SKM-1 (cell line): Measurements from ENCODE around the gene BMPR1B.
A peak's percentile ranks its signal among the peaks of the same experiment; 100 is the strongest.

Experiments
- DNase-seq: peaks from one replicate; lab custom pipeline; 2025; ENCODE audit not compliant: unreplicated experiment; lab: John Stamatoyannopoulos, UW

The BMPR1B gene

DNA sequence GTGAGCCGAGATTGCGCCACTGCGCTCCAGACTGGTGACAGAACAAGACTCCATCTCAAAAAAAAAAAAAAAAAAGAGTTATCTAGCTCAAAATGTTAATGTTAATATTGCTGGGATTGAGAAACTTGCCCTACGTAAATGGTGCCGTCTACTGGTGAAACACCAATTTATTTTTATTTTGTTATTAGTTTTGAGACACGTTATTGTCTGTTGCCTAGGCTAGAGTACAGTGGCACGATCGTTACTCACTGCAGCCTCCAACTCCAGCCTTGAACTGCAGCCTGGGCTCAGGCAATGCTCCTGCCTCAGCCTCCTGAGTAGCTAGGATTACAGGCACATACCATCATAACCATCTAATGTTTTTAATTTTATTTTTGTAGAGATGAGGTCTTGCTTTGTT lies 262.8 kb downstream of the BMPR1B start:
- no peak for DNase-seq

DNA sequence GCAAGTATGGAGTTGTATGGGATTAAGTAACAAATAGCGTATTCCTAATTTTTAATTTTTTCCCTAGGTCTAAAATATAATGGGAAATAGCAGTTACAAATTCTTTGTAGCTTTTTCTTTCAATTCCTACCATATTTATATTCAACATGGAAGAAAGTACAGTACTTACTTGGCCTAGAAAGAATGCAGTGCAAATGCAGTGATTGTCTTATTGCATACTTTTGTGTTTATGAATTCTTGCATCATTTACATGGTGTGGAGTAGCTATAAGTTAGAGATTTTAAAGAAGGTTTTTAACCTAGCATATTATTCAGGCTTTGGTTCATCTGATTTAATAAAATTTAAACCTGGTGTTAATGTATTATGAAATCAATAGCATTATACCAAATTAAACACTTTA lies 263.3 kb downstream of the BMPR1B start:
- DNase-seq = no peak

DNA sequence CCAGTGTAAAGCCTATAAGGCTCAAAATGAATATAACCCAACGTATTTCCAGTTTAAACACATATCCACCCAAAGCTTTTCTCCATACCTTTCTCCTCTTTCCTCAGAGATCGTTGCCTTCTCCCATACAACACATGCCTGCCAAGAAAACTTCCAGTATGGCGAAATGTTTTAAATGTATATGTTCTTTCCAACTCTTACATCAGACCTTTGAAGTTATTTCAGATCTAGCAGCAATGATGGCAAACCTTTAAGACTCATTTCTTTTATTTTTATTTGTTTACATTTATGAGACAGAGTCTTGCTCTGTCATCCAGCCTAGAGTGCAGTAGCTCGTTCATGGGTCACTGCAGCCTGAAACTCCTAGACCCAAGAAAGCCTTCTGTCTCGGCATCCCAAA lies 265.4 kb downstream of the BMPR1B start:
- no peak for DNase-seq

DNA sequence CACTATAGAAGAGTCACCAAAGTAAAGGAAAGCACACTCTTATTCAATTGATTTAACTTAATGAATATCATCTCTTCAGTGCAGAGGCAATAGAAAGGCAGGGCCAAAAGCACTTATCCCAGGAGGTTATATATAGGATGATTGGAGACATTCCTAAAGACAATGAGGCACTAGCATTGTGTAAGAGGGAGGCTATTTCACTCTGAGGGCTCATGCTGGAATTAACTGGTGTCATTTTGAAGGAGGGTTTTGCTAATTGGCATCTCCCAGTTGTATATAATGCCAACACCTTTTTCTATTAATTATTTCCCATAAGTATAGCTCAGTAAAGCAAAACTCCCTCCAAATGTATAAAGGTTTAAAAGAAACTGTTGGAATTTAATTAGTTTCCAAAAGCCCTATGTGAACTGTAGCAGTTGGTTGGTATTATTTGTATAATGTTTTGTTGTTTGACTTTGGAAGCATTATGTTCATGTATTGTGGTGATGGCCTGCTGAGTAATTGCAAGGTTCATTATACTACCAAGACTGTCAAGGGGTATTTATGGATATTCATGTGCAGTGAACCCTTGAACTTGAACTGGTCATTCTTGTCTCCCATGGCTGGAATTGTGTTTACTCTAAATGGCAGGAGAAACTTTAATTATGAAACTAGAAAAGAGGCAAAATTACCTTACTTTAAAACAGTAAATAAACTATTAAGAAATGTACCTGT lies 270.3 kb downstream of the BMPR1B start:
- DNase-seq = no peak

DNA sequence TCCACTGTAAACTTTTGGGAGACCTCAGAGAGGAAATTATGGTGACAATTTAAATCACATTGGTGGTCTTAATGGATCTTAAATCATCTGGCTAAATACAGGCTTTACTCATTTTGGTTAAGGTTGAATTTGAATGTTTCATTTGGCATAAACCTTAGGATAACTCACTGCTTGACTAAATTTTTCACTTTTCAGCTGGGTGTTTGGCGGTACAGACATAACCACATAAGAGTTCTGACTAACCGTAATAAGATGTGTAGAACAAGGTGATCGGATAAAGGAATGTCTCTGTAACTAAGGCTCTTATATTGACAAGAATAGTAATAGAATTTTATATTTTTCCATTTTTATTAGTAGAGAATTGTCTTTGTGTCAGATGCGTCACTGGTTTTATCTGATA lies 281.0 kb downstream of the BMPR1B start:
- DNase-seq = no peak

DNA sequence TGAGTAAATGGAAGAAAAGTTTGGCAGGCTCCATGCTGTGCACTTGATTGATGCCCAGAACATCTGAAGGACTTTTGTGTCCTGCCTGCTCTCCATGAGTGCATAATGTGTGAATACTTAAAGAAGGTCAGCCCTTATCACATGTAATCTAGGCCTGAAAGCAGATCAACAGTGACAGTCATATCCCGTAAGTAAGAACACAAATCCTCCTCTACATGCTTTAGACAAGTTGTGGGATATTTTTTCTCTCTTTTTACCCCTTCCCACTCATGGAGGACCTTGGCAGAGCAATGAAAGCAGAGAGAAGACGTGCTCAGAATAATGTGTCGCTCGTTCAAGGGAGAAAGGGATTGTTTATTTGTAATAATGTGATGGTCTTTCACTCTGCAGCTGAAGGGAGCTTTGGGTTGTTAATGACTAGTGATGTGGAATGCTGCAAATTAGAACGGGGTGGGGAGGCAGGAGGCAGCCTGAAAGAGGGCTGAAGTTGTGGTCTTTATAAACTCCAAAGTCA lies 286.6 kb downstream of the BMPR1B start:
- no peak for DNase-seq

DNA sequence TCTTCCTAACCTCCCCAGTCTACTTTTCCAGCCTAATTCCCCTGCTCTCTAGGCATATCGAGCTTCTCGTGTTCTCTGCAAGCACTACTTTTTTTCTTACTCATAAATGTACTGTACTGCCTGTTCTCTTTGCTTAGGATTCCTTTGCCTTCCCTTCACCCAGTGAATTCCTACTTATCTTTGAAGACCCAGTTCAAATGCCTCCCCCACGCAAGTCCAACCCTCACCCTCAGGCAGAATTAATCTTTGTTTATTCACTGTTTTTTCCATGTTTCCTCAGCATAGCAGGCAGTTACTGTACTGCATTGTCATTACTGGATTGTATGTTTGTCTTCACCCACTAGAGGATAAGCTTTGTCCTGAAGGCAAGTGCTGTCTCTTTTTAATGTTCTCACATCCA lies 287.7 kb downstream of the BMPR1B start:
- no peak for DNase-seq

DNA sequence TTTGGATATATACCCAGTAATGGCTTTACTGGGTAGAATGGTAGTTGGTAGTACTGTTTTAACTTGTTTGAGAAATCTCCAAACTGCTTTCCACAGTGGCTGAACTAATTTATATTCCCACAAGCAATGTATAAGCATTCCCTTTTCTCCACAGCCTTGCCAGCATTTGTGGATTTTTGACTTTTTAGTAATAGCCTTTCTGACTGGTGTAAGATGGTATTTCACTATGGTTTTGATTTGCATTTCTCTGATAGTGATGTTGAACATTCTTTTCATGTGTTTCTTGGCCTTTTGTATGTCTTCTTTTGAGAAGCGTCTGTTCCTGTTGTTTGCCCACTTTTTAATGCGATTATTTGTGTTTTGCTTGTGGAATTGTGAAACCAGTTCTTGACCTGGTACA lies 290.5 kb downstream of the BMPR1B start:
- DNase-seq = no peak

DNA sequence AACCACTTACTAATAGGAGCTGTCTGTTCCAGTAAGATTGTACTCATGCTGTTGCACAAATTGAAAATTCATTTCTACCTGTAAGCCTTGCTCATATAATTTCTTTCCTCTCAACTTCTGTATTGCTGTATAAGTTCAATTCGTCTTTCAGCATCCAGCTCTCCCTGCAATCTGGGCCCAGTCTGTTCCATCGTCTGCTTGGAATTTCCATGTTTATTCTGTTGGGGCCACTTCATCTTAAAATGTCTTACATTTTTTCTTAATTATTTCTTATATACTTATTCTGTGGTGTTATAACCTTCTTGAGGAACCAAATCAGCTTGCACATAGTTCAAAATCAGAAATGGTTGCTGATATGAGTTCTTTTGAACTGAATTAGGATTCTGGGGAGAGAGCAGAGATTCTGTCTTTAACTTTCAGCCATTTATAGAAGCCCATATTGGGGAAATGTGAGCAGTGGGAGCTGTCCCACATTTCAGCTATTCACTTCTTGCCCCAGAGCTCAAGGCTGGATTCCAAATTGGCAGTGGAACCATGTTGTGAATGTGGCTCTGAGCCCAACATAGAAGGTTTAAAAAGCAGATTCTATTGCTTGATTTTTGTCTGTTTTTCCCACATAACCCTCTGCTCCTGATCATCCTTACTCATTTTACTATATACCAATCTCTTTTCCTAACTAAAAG lies 291.9 kb downstream of the BMPR1B start:
- DNase-seq = no peak

DNA sequence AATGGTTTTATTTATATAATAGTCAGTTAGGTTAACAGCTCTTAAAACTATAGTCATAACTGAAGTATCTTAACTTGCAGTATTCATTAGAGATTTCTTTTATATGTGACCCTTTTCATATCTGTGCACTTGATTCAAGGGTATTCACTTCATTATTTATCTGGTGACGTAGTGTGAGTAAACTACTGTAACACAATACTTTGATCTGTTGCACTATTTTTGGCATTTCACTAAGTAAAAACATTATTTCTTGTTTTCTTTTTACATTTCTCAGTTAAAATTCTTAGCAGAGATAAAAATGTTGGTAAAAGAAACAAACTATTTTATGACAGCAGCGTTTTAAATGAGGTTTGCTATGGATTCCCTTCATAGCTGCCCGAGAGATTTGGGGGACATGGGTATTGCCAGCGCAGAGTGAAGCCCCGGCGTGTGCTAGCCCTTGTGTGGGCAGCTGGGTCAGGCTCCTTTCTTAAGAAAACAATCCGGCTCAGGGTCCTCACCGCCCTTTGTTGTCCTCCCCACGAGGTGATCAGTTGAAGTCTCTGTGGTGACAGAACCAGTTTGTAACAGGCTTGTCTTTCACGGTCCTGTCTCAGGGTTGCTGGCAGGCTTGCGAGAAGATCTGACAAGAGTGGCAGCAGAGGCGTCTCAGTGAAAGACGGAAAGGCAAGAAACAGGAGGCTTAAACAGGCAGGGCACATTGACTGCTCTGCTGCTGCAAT lies 293.4 kb downstream of the BMPR1B start:
- DNase-seq = no peak

DNA sequence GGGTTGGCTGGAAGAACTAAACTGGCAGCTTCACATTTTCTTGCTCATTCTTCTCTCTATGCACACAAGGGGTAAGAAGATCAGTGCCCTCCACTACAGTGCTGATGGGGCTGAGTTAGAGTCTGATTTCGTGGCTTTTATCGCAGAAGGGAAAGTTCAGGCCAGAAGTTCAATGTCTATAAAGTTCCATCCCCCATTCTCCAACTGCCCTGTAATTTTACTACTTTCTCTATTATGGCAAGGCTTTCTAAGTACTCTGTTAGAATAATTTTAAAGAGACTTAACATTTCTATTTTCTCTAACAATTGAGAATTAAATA lies 293.9 kb downstream of the BMPR1B start:
- no peak for DNase-seq

DNA sequence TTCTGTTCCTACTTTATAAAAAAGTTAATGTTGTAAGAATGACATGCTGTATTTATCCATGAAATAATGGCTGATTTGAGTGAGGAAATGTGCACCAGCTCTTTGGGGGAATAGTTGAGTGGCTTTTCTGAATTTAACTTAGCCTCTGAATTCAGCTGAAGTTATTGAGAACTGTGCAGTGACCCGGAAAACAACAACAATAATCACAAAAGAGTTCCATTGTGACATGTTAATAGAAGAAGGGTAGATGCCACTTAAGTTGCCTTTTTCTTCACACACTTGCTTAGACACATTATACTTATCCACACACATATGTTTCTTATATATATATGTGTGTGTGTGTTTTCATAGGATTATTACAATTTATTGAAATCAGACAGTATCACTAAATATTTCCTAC lies 301.2 kb downstream of the BMPR1B start:
- DNase-seq = no peak

DNA sequence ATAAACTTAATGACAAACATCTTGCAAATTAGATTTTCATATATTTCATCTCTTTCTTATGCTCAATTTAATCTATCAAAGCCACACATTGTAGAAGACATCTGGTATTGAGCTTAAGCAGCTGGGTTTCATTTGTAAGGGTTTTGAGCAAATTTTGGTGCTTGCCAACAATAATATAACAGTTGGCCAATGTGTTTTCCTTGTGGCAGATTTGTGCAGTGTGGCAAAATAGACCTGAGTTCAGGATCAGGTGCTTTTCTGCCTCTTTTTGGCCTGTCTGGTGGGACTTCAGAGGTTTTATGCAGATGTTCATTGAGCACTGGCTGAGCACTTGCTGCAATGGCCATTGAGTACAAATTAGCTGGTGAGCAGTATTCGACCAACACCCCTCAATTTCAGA lies 301.9 kb downstream of the BMPR1B start:
- no peak for DNase-seq

DNA sequence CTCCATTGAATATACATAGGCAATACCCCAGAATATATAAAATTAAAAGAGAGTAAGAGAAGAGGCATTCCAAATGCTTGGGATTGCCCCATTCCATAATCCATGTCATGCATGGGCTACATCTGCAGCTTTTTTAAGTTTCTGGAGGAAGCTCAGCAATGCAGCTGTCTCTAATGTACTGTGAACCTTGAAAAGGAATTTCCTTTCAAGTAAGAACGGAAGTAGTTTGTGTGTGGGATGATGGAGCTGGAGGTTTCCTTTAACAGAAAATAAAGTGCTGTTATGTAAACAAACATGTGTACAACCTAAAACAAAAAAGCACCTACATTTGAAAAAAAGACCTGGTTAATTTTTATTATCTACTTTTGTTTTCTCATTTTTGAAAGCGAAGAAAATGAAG lies 303.5 kb downstream of the BMPR1B start:
- DNase-seq = no peak

DNA sequence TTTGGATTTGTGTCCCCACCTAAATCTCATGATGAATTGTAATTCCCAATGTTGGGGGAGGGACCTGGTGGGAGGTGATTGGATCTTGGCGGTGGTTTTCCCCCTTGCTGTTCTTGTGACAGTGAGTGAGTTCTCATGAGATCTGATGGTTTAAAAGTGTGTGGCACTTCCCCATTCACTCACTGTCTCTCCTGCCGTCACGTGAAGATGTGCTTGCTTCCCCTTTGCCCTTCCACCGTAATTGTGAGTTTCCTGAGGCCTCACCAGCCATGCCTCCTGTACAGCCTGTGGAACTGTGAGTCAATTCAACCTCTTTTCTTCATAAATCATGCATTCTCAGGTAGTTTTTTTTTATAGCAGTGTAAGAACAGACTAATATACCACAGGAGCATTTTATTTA lies 304.0 kb downstream of the BMPR1B start:
- DNase-seq = peak; percentile 44

DNA sequence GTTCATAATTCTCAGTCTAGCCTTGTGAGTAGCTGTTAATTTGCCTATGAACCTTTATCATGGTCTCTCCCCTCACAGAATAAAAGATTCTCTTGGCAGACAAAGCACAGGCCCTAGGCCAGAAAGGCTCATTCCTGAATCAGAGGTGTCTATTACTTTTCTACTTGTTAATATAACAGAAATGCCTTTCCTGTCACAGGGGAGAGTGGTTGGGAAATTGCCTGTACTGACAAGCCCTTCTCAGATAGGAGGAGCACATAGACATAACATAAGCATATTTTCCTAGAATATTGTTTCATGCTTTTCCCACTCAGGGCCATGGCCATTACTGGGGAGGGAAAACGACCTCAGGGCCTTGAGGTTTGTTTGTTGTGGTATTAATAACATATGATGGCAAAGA lies 308.3 kb downstream of the BMPR1B start:
- DNase-seq = no peak

DNA sequence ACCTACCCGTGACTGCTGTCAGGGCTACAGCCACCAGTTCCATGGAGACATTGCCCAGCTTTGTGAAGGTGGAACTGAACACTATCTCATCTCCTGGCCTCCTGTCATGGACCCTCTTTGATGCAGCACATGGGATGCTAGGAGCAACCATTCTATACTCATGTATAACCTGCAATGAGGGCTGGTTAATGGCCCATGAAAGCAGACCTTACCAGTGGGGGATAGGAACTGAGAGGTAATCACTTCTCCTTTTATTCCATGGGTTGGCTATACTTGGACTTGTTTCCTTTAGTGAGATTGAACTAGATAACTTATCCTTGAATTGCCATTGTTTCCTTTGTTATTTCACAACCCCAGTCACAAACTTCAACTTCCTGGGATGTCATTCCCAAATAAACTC lies 310.6 kb downstream of the BMPR1B start:
- DNase-seq = no peak

DNA sequence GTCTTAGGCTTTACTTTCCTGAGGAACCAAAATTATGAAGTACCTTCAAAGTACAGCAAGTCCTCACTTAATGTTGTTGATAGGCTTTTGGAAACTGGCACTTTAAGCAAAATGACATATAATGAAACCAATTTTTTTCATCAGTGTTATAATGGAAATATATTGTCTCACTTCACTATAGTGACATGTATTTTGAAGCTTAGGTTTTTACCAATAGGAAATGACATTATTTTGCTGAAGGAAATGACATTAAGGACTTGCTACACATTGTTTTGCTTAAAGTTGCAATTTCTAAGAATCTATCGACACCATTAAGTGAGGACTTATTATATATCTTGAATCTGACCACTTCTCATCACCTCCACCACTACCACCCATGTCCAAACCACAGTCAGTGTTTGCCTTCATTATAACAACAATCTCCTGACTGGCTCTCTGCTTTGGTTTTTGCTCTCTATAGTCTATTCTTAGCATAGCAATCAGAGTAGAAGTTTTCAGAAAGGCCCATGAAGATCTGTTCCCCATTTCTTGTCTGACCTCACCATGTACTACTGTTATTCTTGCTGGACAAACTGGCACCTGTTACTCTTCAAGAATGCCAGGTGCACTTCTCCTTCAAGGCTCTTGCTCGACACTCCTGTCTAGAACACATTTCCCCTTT lies 311.2 kb downstream of the BMPR1B start:
- DNase-seq = no peak

DNA sequence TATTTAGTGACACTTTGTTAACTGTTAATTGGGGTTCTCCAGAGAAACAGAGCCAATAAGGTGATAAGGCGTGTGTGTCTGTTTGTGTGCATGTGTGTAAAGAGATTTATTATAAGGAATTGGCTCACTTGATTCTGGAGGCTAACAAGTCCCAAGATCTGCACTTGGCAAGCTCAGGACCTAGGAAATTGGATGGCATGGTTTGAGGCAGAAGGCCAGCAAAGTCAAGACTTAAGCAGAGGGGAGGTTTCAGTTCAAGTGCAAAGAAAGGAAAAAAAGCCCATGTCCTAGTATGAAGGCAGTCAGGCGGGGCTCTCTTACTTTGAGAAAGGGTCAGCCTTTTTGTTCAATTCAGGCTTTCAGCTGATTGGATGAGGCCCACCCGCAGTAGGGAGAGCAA lies 314.1 kb downstream of the BMPR1B start:
- no peak for DNase-seq

DNA sequence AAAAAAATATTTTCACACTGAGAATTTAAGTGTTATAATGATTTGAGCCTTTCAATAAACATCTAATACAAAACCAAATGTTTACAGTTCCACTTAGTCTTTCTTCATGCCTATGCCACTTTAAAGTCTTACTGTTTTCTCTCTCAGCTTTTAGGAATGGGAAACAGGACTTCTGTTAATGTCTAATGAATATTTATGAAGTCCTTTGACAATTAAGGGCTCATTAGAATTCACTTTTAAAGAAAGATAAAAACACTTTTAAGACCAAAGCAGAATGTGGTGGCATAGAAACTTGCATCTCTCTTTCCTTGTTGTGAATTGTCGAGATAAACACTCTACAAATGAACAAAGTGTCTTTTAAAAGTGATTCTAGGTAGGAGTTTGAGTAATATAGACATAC lies 315.9 kb downstream of the BMPR1B start:
- no peak for DNase-seq

DNA sequence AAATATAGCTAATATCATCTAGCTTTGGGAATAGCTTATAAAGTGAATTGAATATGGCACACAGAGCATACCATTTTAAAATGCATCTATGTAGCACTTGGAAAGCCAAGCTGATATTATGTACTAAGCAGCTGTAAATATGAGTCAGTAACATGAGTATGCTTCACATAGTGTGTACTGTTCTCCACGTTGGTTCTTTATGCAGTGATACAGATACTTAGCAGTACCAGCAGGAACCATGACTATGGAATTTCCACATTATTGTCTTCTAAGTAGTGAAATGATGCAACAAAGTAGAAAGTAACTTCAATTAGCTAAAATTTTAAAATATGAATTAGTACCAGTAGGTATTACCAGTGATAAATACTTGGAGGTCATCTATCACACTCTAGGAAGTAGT lies 320.1 kb downstream of the BMPR1B start:
- no peak for DNase-seq

DNA sequence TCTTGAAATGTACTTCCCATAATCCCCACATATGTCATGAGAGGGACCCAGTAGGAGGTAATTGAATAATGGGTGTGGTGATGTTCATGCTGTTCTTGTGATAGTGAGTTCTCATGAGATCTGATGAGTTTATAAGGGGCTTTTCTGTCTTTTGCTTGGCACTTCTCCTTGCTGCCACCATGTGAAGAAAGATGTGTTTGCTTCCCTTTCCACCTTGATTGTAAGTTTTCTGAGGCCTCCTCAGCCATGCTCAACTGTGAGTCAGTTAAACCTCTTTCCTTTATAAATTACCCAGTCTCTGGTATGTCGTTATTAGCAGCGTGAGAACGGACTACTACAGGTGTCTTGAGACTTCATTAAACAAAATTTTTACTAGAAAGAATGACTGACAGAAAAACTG lies 323.2 kb downstream of the BMPR1B start:
- no peak for DNase-seq
